Activated T-cell treated with anti-CD3 and anti-CD28 coated beads, Interleukin-2, amount 50 U/mL, for 72 hours (primary cell): ENCODE results near the gene TMA7. TPM values are rescaled to one million over a fixed set of nuclear protein-coding genes. Genes with fewer than 3 reads are reported as not detected.
"Not testable (repeated sequence)": the region's sequence is repeated elsewhere in the genome, so short reads cannot be mapped to it uniquely, and the experiment has no call there.

Experiments used
- ATAC-seq, 2 donors: fragments of 150-1000 bp; cut with Tn5 transposase; replicated peaks in 1 of 2; 2 replicates each; pipeline ENCODE4 v1.10.0; 2021; ENCODE audit warnings: moderate library complexity in 2 of 2, mild to moderate bottlenecking in 1 of 2
- DNase-seq, 2 donors: peaks; one replicate each; pipeline ENCODE4 v3.0.0; 2021 to 2022; ENCODE audit warnings: mixed read lengths in 1 of 2
- H3K27ac Mint-ChIP-seq: one replicate; pipeline ENCODE4 v1.8.0; 2022; ENCODE audit warnings: mild to moderate bottlenecking, moderate library complexity, mixed read lengths
- H3K27me3 Mint-ChIP-seq: one replicate; pipeline ENCODE4 v1.8.0; 2022; ENCODE audit warnings: low read depth, mixed read lengths
- H3K36me3 Mint-ChIP-seq, 2 donors: one replicate each; pipeline ENCODE4 v1.8.0; 2022; ENCODE audit warnings: mixed read lengths in 2 of 2, mild to moderate bottlenecking in 1 of 2; ENCODE audit not compliant: insufficient read depth in 2 of 2
- H3K4me1 Mint-ChIP-seq: one replicate; pipeline ENCODE4 v1.8.0; 2022; ENCODE audit warnings: low read depth, mixed read lengths
- H3K4me3 Mint-ChIP-seq, 2 donors: one replicate each; pipeline ENCODE4 v1.8.0; 2022; ENCODE audit warnings: mild to moderate bottlenecking in 2 of 2, mixed read lengths in 2 of 2, moderate library complexity in 2 of 2
- H3K9me3 Mint-ChIP-seq, 2 donors: one replicate each; pipeline ENCODE4 v1.8.0; 2022; ENCODE audit warnings: mixed read lengths in 2 of 2
- total RNA-seq, 2 donors: library from RNA; stranded (reverse); gene quantifications; one replicate each; pipeline ENCODE4 v1.2.3, GENCODE V29; 2022

TMA7 gene
- total RNA-seq, 2 donors from 2014 or later, result 263 to 285 TPM

DNA sequence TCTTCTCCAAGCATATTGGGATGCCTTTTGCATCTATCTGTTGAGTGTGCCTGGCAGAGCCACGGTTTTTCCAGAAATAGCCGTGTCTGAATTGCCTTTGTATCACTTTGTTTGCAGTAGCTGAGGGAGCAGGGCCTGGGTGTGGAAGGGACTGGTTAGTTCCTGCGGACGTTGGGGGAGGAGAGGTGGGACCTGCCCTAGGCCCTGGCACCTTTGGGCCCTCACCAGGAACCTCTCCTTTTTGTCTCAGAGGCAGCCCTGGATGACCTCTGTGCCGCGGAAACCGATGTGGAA lies 25.1 kb downstream of the TMA7 start:
- H3K36me3 Mint-ChIP-seq, result peaks cover 4 to 13% of the 10 kb centered on the region in 2 donors
- ATAC-seq (no peak), DNase-seq (no peak)
- peak overlapping the region; percentile 94 to 96 for H3K4me3 Mint-ChIP-seq
- no peaks in the 10 kb centered on the region for H3K9me3 Mint-ChIP-seq
- H3K27me3 Mint-ChIP-seq, result no peaks in the 10 kb centered on the region
- peaks cover 47% of the 10 kb centered on the region for H3K4me1 Mint-ChIP-seq
- H3K27ac Mint-ChIP-seq, result peak overlapping the region; percentile 91

DNA sequence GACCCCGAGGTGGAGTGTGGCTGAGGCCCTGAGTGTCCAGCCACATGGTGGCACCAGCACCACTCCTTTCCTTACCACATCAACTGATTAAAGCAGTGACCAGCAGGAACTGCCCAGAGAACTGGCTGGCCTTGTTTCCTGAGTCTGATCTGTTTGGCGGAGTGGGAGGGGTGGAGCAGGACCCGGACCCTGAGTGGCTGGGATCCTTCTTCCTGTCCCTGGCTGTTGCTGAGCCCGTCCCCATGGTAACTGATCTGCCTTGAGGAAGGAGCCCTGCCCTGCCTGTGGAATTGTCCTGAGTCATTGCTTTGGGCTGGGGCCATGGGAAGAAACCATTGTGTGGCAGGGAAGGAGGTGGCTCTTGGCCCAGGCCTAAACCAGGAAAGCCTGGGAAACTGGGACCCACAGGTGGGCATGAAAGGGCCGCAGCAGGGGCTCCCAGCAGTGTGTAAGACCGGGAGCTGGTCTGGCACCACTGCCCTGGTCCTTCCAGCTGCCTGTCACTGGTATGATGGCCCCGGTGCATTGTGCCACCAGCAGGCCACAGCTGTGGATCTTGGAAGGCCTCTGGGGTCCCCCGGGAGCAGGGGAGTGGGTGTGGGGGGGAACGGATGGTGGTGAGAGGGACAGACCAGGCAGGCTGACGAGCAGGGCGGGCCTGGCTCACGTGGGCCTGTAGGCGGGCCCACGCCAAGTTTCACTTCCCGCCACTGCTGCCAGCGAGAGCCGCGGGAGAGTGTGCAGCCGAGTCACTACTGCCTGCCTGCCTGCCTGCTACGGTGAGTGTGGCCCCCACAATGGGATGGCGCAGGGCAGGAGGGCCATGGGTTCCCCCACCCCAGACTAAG lies 25.7 kb downstream of the TMA7 start:
- ATAC-seq (peak; percentile 94), DNase-seq (peak; percentile 87 to 88)
- Mint-ChIP-seq H3K9me3 (no peaks in the 10 kb centered on the region), H3K27me3 (no peaks in the 10 kb centered on the region), H3K36me3 (peaks cover 4 to 14% of the 10 kb centered on the region in 2 donors), H3K4me1 (peaks cover 53% of the 10 kb centered on the region), H3K27ac (peak overlapping the region; percentile 91), H3K4me3 (peak overlapping the region; percentile 94 to 96)

DNA sequence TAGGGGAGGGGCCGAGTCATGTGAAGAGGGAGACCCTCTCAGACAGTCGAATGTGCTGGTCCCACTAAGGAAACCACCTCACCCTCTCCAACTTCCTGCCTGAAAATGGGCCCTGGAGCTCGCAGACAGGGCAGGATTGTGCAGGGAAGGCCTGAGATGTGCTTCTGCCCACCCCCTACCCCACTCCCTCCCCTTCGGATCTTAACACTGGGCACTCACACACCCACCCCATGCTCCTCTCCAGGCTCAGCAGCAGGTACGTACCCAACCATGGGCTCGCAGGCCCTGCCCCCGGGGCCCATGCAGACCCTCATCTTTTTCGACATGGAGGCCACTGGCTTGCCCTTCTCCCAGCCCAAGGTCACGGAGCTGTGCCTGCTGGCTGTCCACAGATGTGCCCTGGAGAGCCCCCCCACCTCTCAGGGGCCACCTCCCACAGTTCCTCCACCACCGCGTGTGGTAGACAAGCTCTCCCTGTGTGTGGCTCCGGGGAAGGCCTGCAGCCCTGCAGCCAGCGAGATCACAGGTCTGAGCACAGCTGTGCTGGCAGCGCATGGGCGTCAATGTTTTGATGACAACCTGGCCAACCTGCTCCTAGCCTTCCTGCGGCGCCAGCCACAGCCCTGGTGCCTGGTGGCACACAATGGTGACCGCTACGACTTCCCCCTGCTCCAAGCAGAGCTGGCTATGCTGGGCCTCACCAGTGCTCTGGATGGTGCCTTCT lies 26.5 kb downstream of the TMA7 start:
- ATAC-seq (peak; percentile 38 to 54), DNase-seq (peak; percentile 30 to 42)
- Mint-ChIP-seq H3K9me3 (no peaks in the 10 kb centered on the region), H3K36me3 (peaks cover 4 to 14% of the 10 kb centered on the region in 2 donors), H3K4me3 (peak overlapping the region; percentile 94 to 96), H3K27ac (peak overlapping the region; percentile 91), H3K4me1 (peaks cover 61% of the 10 kb centered on the region), H3K27me3 (no peaks in the 10 kb centered on the region)

DNA sequence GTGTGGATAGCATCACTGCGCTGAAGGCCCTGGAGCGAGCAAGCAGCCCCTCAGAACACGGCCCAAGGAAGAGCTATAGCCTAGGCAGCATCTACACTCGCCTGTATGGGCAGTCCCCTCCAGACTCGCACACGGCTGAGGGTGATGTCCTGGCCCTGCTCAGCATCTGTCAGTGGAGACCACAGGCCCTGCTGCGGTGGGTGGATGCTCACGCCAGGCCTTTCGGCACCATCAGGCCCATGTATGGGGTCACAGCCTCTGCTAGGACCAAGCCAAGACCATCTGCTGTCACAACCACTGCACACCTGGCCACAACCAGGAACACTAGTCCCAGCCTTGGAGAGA lies 27.0 kb downstream of the TMA7 start:
- no peak for DNase-seq
- peak overlapping the region; percentile 94 to 96 for H3K4me3 Mint-ChIP-seq
- peaks cover 62% of the 10 kb centered on the region for H3K4me1 Mint-ChIP-seq
- peak overlapping the region; percentile 91 for H3K27ac Mint-ChIP-seq
- no peaks in the 10 kb centered on the region for H3K9me3 Mint-ChIP-seq
- peak in 1 of 2 donors; percentile 3 for ATAC-seq
- H3K36me3 Mint-ChIP-seq, result peaks cover 4 to 14% of the 10 kb centered on the region in 2 donors
- no peaks in the 10 kb centered on the region for H3K27me3 Mint-ChIP-seq

DNA sequence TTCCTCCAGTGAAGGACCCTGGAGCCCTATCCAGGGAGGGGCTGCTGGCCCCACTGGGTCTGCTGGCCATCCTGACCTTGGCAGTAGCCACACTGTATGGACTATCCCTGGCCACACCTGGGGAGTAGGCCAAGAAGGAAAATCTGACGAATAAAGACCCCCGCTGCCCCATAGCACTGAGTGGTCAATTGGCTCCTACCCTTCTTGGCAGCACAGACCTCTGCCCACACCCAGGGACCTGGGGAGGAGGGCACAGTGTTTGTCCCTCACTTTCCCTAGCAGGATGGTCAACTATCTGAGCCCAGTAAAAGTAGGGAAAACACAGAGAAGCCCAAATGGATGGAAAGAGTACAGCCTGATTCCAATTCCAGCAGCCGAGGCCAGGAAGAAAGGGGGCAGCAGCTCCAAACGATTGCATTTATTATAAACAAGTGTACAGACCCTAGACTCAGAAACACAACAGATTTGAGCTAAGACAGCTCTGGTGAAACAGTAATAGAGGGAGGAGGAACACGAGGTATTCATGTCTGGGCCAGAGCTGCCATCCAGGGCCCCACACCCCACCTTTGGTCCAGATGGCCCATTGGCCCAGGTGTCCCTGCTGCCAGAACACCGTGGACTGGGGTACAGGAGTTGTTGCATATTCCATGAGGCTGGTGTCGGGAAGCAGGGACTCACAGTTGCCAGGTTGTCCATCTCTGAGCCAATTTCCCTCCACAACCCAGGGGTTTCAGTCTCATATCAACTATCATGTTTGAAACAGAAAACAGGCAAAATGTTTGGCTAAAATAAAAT lies 27.6 kb downstream of the TMA7 start:
- Mint-ChIP-seq H3K27ac (peak overlapping the region; percentile 91), H3K9me3 (no peaks in the 10 kb centered on the region), H3K36me3 (peaks cover 4 to 14% of the 10 kb centered on the region in 2 donors), H3K4me1 (peaks cover 63% of the 10 kb centered on the region), H3K27me3 (no peaks in the 10 kb centered on the region), H3K4me3 (peak overlapping the region; percentile 94 to 96)
- ATAC-seq (no peak), DNase-seq (no peak)

DNA sequence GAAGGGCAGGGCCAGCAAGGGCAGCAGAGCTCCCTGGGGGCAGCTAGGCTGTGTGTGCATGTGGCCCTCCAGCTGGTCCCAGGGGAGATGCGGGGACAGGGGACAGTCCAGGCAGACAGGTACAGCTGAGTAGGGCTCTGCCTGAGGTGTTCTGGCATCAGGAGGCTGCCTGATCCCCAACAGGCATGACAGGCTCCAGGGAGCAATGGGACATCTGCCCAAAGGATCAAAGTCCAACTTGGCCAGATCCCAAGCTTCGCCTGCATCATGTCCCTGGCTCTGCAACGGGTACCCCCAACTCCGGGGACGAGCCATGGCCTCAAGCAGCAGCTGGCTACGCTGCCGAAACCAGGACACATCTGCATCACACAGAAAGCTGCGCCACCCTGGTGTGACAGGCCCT lies 28.3 kb downstream of the TMA7 start:
- DNase-seq (no peak), ATAC-seq (no peak)
- Mint-ChIP-seq H3K36me3 (peaks cover 4 to 14% of the 10 kb centered on the region in 2 donors), H3K4me3 (peak overlapping the region; percentile 94 to 96), H3K9me3 (no peaks in the 10 kb centered on the region), H3K4me1 (peaks cover 70% of the 10 kb centered on the region), H3K27me3 (no peaks in the 10 kb centered on the region), H3K27ac (peak overlapping the region; percentile 91)

DNA sequence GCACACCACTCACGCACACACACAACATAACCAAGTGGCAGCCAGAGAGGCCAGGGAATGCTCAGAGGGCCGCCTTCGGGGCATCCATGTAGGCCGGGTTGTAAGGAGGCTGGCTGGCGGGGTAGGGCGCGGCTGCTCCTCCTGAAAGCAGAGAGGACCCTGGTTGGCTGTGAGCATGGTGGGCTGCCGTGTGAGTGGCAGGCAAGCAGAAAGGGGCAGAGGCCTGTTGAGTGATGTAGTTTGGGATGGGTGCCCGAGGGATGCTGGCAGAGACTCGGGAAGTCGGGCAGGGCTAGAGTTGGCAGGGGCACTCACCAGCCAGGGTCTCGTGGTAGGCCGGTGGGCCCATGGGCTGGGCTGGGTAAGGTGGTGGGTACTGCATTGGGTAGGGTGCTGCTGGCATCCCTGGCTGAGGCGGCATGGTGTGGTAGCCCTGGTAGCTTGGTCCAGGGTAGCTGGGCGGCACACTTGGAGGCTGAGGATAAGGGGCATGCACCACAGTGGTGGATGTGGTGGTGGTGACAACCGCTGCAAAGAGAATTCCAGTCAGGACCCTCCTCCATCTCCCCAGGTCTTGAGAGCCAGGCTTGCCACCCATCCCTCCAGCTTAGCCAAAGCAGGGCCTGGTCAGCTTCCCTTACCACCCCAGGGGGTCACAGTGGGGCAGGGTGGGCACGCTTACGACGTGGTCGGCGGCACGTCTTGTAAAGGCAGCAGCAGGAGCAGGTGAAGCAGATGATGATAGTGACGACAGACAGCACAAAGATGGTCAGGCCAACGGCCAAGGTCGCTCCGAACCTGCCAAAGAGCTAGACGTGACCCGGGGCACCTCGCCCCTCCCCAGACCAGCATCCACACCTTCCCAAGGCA lies 29.2 kb downstream of the TMA7 start:
- no peaks in the 10 kb centered on the region for H3K27me3 Mint-ChIP-seq
- ATAC-seq (no peak), DNase-seq (no peak)
- H3K27ac Mint-ChIP-seq, result peak overlapping the region; percentile 56
- H3K36me3 Mint-ChIP-seq, result peaks cover 4 to 14% of the 10 kb centered on the region in 2 donors
- H3K4me1 Mint-ChIP-seq, result peaks cover 75% of the 10 kb centered on the region
- no peaks in the 10 kb centered on the region for H3K9me3 Mint-ChIP-seq
- peak overlapping the region; percentile 49 to 96 for H3K4me3 Mint-ChIP-seq

DNA sequence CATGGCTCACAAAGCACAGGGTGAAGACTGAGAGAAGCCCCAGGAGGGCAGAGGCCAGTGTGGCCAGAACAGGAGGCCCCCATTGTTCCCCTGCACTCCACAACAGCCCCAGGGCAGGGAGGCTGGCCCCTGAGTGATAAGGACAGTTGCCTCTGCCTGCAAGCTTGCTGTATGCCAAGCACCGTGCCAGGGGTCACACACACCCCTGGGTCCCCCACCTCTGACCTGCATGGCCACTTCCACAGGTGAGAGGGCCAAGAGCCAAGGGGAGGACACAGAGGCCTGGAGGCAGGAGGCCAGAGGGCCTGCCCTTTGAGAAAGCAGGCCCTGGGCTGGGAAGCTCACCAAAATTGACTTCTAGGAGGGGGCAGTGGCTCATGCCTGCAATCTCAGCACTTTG lies 30.2 kb downstream of the TMA7 start:
- DNase-seq (no peak), ATAC-seq (no peak)
- peaks cover 78% of the 10 kb centered on the region for H3K4me1 Mint-ChIP-seq
- H3K36me3 Mint-ChIP-seq, result peaks cover 4 to 14% of the 10 kb centered on the region in 2 donors
- H3K9me3 Mint-ChIP-seq, result no peaks in the 10 kb centered on the region
- H3K4me3 Mint-ChIP-seq, result peak overlapping the region; percentile 30 to 56
- H3K27me3 Mint-ChIP-seq, result no peaks in the 10 kb centered on the region
- H3K27ac Mint-ChIP-seq, result peak overlapping the region; percentile 64

DNA sequence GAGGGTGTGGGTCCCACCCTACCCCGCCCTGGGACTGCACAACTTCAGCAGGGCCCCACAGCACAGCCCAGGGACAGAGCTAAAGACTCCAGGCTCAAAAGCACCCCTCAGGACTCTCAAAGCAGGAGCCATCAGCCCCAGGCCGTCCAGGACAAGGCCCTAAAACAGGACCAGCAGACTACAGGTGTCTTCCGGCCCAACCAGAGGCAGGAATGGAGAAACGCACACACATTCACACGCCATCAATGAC lies 32.5 kb downstream of the TMA7 start:
- H3K9me3 Mint-ChIP-seq, result no peaks in the 10 kb centered on the region
- H3K27ac Mint-ChIP-seq, result peak overlapping the region; percentile 93
- H3K4me1 Mint-ChIP-seq, result peaks cover 66% of the 10 kb centered on the region
- peaks cover 2 to 6% of the 10 kb centered on the region in 2 donors for H3K36me3 Mint-ChIP-seq
- peak overlapping the region; percentile 80 to 81 for H3K4me3 Mint-ChIP-seq
- DNase-seq (no peak), ATAC-seq (no peak)
- no peaks in the 10 kb centered on the region for H3K27me3 Mint-ChIP-seq

DNA sequence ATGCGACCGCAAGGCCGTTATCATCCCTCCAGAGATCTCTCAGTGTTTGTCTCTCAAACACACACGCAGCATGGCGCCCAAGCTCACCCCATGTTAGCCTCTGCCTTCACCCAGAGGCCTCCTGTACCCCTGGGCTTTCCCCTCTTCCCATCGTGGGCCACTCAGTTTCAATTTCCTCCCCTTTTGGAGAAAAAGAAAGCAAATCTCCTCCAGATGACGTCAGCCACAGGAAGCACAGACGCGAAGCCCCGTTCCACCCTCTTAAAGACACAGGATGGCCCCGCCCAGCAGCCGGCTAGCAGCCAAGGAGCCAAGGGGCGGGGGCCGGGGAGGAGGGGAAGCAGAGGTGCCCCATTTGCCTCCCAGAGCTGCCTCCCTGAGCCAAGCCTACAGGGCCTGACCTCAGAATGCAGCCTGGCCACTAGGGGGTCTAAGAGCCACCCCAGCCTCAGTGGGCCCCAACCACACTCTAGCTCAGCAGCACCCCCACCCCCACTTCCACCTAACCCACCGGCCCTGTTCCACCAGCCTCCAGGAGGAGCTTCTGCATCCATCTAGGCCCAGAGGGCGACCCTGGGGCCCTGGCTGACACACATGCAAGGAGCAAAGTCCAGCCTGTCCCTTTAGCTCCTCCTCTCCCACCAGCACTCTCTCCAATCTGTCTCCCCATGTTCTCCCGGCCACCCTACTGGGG lies 33.0 kb downstream of the TMA7 start:
- Mint-ChIP-seq H3K9me3 (no peaks in the 10 kb centered on the region), H3K4me1 (peaks cover 66% of the 10 kb centered on the region), H3K4me3 (peak overlapping the region; percentile 80 to 81), H3K36me3 (peaks cover under 1 to 2% of the 10 kb centered on the region in 2 donors), H3K27ac (peak overlapping the region; percentile 93), H3K27me3 (no peaks in the 10 kb centered on the region)
- ATAC-seq (peak; percentile 88 to 90), DNase-seq (peak; percentile 95 to 97)

DNA sequence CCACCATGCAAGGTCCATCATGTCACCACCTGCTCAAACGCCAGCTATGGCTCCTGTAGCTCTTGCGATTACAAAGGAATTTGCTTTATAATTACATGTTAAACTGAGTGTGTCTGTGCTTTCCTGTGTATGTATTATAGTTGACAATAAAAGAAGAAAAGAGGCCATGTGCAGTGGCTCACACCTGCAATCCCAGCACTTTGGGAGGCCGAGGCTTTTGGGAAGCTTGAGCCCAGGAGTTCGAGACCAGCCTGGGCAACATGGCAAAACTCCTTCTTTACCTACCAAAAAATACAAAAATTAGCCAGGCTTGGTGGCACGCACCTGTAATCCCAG lies 33.5 kb downstream of the TMA7 start:
- no peaks in the 10 kb centered on the region for H3K9me3 Mint-ChIP-seq
- H3K4me3 Mint-ChIP-seq, result peak overlapping the region; percentile 80 to 81
- peaks cover 0 to 2% of the 10 kb centered on the region in 2 donors for H3K36me3 Mint-ChIP-seq
- no peaks in the 10 kb centered on the region for H3K27me3 Mint-ChIP-seq
- H3K4me1 Mint-ChIP-seq, result peaks cover 66% of the 10 kb centered on the region
- ATAC-seq, result no peak
- peak overlapping the region; percentile 85 for H3K27ac Mint-ChIP-seq
- no peak for DNase-seq

DNA sequence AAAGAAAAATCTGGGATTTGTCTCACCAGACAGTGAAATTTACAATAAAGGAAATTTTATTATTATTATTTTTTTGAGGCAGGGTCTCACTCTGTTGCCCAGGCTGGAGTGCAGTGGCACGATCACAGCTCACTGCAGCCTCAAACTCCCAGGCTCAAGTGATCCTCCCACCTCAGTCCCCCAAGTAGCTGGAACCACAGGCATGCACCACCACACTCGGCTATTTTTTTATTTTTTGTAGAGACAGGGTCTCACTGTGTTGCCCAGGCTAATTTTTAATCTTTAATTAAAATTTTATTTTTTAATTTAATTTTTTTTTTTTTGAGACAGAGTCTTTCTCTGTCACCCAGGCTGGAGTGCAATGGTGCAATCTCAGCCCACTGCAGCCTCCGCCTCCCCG lies 34.0 kb downstream of the TMA7 start:
- not testable (repeated sequence) for H3K36me3 Mint-ChIP-seq, H3K27ac Mint-ChIP-seq, H3K4me3 Mint-ChIP-seq, DNase-seq, H3K27me3 Mint-ChIP-seq, ATAC-seq, H3K9me3 Mint-ChIP-seq
- H3K4me1 Mint-ChIP-seq, result peaks cover 66% of the 10 kb centered on the region
